ENCODE data around the gene ALDH9A1.
"Not testable (repeated sequence)": the region's sequence is repeated elsewhere in the genome, so short reads cannot be mapped to it uniquely, and the experiment has no call there.

The ALDH9A1 gene

DNA sequence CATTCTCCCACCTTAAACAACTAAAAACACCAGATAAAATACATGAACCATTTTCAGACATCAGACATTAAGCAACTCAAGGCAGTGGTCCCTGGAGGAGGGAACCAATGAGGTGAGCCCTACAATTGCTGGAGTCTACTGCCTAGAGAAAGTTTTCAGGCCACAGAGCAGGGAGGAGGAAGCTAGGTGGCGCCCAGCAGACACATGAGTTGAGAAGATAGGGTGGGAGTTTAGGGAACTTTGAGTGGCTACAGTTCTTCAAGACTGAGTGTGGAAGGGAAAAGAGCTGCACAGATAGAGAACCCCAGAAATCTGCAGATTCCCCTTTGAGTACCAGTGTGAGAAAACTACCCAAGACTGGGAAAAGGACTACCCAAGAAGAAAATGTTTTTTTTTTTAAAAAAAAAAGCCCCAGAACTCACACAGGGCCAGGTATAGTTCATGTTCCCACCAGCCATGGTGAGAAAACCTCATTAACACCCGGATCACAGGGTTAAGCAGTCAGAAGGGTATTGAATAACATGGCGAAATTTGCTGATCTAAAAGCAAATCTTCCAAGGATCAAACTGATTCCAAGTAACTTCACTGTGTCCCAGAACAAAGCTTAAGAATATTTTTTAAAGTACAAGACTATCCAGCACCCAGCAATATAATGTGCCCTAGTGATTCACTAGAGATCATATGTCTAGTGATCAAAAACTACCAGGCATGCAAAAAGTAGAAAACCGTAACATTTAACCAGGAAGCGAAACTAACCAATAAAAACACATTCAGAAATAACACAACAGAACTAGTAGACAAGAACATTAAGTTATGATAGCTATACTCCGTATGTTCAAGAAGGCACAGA is 12.0 kb downstream of the ALDH9A1 start:
- DNase-seq = no peak

GRCh38 chr1:165683848-165684485 is 14.4 kb downstream of the ALDH9A1 start:
- no peak for DNase-seq

DNA sequence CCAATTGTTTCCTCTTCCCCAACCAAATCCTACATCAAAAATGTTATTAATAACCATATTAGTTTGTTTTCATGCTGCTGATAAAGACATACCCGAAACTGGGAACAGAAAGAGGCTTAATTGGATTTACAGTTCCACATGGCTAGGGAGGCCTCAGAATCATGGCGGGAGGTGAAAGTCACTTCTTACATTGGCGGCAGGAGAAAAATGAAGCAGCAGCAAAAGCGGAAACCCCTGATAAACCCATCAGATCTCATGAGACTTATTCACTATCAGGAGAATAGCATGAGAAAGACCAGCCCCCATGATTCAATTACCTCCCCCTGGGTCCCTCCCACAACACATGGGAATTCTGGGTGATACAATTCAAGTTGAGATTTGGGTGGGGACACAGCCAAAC is 17.6 kb downstream of the ALDH9A1 start:
- not testable (repeated sequence) for DNase-seq

- DNase-seq = no peak
These were observed 18.1 kb downstream of the ALDH9A1 start for GRCh38 chr1:165680303-165680702.

DNA sequence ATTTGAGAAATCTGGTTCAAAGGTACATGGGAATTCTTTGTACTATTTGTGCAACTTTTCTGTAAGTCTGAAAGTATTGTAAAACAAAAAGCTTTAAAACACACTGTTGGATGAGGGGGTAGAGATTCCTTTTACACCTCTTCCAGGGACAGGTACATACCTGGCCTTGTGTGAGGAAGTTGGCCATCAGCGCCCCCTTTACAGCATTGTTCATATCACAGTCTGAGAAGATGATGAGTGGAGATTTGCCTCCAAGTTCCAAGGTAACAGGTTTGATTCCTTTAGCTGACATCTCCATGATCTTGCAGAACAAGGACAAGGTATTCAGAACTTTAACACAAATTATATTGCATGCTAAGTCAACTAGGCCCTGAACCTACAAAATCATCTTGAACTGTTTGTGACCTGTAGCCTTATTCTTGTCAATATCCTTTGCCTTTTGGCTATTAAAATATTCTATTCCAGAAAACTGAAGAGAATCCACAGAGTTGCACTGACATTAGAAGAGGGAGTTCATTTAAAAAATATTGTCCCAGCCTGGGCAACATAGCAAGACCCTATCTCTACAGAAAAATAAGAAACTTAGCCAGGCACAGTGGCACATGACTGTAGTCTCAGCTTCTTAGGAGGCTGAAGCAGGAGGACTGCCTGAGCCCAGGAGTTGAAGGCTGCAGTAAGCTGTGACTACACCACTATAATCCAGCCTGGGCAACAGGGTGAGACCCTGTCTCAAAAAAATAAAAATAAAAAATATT is 18.9 kb downstream of the ALDH9A1 start:
- DNase-seq = no peak

DNA sequence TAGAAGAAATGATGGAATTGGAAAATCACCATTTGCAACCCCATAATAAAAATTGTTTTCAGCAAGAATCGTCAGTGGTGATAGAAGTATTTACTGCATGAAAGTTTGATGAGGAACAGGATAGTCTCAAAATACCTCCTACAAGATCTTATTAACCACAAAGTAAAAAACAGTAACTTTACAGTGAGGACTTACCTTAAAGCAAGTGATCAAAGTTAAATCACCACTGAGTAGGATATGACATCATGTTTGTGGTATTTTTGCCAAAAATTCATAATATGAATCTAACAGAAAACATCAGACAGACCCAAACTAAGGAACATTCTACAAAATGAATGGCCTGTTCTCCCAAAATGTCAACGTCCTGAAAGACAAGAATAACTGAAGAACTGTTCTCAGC is 19.9 kb downstream of the ALDH9A1 start:
- DNase-seq = no peak

DNA sequence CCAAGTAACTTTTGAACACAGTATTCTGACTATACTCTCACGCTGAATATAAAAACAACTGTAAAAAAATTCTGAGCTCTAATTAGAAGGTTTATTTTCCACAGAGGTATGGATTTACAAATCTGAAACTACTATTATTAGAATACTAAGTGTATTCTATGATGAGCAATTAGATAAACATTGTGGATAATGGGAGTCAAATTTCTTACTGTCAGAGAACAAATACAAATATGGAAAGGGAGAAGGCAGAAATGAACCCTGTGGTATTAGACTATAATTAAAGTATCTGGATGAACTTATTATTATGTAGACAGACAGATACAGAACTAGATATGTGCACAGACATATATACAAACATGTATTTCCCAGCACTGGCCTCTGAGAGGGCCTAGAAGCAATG is 22.6 kb downstream of the ALDH9A1 start:
- DNase-seq = no peak

DNA sequence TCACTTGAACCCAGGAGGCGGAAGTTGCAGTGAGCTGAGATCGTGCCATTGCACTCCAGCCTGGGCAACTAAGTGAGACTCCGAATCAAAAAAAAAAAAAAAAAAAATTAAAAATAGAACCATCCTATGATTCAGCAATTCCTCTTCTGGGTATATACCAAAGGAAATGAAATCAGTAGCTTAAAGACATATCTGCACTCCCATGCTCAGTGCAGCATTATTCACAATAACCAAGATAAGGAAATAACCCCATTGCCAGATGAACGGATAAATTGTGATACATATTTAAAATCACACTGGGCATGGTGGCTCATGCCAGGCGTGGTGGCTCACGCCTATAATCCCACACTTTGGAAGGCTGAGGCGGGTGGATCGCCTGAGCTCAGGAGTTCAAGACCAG is 23.8 kb downstream of the ALDH9A1 start:
- no peak for DNase-seq

DNA sequence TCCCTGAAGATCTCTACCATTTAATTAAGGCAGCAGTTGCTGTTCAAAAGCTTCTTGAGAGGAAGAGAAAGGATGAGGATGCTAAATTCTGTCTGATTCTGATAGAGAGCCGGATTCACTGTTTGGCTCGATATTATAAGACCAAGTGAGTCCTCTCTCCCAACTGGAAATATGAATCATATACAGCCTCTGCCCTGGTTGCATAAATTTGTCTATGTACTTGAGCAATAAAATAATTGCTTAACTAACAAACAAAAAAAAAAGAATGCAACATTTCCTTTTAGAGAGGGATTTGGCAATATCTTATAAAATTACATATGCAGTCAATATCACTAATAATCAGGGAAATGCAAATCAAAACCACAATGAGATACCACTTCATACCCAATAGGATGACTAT is 26.8 kb downstream of the ALDH9A1 start:
- no peak for DNase-seq

GRCh38 chr1:165668184-165668583 is 30.2 kb downstream of the ALDH9A1 start:
- DNase-seq = no peak

DNA sequence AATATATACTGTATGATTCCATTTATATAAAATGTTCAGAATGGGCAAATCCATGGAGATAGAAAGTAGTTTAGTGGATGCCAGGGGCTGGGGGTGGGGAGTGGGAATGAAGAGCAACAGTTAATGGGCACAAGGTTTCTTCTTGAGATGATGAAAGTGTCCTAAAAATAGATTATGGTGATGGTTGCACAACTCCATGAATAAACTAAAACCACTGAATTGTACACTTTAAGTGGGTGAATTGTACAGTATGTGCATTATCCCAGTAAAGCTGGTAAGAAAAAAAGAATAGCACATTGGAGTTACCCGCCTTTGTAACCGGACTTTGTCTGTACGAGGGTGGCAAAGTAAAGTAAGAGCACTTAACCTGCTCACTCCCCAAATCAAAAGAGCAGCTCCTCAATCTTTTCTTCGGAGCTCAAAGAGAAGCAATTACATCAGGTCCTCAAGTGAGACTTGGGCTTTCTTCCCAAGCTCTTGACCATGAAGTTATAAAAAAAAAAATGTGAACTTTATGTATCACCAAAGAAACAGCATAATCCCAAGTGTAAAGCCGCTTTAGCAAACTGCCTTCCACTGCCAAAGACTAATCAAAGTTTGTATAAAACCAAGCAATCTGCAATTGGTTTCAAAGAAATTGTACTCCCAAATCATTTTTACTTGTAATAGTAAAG is 32.1 kb downstream of the ALDH9A1 start:
- no peak for DNase-seq

GRCh38 chr1:165662186-165662585 is 36.2 kb downstream of the ALDH9A1 start:
- DNase-seq = no peak

- DNase-seq = no peak
These were observed 36.7 kb downstream of the ALDH9A1 start for GRCh38 chr1:165661703-165662102.

- no peak for DNase-seq
These were observed 38.8 kb downstream of the ALDH9A1 start for GRCh38 chr1:165659581-165659895.

DNA sequence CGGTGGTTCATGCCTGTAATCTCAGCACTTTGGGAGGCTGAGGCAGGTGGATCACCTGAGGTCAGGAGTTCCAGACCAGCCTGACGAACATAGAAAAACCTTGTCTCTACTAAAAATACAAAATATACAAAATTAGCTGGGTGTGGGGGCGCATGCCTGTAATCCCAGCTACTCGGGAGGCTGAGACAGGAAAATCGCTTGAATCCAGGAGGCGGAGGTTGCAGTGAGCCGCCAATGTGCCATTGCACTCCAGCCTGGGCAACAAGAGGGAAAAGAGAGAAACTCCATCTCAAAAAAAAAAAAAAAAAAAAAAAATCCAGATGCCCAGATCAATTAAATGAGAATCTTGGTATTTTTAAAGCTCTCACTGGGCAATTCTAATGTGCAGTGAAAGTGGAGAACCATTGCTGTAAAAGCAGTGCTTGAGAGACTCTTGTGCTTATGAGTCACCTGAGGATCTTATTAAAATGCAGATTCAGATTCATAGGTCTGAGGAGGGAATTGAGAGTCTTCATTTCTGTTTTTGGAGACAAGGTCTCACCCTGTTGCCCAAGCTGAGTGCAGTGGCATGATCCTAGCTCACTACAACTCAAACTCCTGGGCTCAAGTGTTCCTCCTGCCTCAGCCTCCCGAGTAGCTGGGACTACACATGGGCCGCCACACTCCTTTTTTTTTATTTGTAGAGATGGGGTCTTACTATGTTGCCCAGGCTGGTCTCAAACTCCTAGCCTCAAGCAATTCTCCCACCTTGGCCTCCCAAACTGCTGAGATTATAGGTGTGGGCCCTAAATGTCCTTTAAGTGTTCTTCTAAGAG is 39.4 kb downstream of the ALDH9A1 start:
- DNase-seq = not testable (repeated sequence)

DNA sequence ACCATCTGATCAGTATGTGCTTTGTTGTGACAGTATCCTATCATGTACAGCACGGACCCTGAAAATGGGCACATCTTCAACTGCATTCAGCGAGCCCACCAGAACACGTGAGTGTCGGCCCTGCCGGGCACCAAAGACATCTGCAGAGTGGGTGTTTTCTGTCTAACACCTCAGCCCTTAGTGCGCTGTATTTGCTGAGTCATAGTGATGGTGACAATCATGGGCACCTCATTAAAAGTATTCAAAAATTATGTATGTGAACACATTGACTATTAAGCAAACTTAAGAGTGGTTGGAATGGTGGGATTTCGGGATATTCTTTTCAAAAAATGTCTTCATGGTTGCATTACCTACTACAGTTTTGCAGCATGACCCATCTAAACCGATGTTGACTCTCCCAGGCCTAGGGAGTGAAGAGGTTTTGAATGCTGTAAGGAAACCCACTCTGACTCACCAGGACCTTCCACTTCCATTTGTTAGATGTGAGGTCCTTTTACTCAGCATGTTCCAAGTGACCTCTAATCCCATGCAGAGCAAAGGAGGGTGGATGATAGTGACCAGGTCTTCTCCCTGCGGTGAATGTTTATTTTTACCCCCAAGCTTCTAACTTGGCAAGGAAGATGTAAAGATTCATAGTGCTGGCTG is 47.3 kb downstream of the ALDH9A1 start:
- DNase-seq = no peak

DNA sequence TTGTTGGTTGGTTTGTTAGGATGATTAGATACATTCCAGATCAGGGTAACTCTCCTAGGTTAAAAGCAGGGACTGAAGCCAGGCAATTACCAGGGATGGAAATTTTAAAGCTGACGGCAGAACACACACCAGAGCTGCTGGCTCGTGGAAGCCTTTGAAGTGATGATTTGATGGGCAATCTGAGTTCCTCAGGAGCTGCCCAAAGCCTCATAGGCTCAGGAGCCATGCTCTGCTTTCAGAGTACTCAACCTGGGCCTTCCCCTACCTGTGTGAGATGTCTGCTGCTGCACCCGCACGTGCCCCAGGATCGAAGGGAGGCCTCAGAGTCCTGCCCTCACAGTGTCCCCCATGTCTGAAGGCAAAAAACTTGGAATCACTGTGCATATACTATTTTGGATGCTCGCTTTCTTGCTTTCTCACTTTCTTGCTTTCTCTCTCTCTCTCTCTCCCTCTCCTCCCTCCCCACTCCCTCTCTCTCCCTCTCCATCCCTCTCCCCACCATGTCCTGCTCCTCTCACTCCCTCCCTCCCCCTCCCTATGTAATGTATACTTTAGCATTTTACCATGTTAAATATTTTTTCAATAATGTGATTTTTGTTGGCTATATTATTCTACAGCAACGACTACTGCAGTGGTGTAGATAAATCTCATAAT is 49.3 kb downstream of the ALDH9A1 start:
- no peak for DNase-seq

GRCh38 chr1:165647970-165648369 is 50.4 kb downstream of the ALDH9A1 start:
- no peak for DNase-seq

DNA sequence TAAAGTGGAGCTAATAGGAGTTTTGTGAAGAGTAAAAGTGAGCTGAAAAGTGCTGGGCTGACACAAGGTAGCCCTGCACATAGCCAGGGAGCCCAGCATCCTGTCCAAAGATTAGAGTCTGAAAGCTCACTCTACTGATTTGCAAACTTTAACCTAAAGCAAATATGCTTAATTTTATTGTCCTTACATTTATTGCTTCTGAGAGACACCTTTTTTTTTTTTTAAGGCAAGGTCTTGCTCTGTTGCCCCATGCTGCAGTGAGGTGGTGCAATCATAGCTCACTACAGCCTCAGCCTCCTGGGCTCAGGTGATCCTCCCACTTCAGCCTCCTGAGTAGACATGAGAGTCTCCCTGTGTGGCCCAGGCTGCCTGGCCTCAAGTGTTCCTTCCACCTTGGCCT is 50.8 kb downstream of the ALDH9A1 start:
- no peak for DNase-seq

- no peak for DNase-seq
These were observed 52.6 kb downstream of the ALDH9A1 start for GRCh38 chr1:165645654-165646366.

All from activated T-cell treated with anti-CD3 and anti-CD28 coated beads, Interleukin-2, amount 50 U/mL, for 48 hours (primary cell).